ENCODE data around the gene GCNT1. TPM values are rescaled to one million over a fixed set of nuclear protein-coding genes. Genes with fewer than 3 reads are reported as not detected.

Gene GCNT1
- total RNA-seq, 3 donors from 2014 or later = 7.9 to 16.5 (median 10.1) TPM

DNA sequence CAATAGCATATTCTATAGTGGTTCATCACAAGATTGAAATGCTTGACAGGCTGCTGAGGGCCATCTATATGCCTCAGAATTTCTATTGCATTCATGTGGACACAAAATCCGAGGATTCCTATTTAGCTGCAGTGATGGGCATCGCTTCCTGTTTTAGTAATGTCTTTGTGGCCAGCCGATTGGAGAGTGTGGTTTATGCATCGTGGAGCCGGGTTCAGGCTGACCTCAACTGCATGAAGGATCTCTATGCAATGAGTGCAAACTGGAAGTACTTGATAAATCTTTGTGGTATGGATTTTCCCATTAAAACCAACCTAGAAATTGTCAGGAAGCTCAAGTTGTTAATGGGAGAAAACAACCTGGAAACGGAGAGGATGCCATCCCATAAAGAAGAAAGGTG, 43.8 kb downstream of the GCNT1 start:
- H3K27ac ChIP-seq = no peak overlapping the region
- no peaks in the 10 kb centered on the region for H3K36me3 ChIP-seq
- no peaks in the 10 kb centered on the region for H3K4me1 ChIP-seq
- DNase-seq (ENCODE audit: low spot score in 2 of 2) = no peak
- no peaks in the 10 kb centered on the region for H3K27me3 ChIP-seq
- no peak overlapping the region for H3K4me3 ChIP-seq
- intact Hi-C loops (cut with DNase I; ENCODE audit: low total_unique reads) = no loop called here
- TF ChIP-seq POLR2A (IDR thresholded peaks at IDR 0.05) (no peak), POLR2AphosphoS5 (IDR thresholded peaks at IDR 0.05) (no peak)
- TF ChIP-seq, protein P1, sequence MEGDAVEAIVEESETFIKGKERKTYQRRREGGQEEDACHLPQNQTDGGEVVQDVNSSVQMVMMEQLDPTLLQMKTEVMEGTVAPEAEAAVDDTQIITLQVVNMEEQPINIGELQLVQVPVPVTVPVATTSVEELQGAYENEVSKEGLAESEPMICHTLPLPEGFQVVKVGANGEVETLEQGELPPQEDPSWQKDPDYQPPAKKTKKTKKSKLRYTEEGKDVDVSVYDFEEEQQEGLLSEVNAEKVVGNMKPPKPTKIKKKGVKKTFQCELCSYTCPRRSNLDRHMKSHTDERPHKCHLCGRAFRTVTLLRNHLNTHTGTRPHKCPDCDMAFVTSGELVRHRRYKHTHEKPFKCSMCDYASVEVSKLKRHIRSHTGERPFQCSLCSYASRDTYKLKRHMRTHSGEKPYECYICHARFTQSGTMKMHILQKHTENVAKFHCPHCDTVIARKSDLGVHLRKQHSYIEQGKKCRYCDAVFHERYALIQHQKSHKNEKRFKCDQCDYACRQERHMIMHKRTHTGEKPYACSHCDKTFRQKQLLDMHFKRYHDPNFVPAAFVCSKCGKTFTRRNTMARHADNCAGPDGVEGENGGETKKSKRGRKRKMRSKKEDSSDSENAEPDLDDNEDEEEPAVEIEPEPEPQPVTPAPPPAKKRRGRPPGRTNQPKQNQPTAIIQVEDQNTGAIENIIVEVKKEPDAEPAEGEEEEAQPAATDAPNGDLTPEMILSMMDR (IDR thresholded peaks at IDR 0.05) = no peak
- no peaks in the 10 kb centered on the region for H3K9me3 ChIP-seq

DNA sequence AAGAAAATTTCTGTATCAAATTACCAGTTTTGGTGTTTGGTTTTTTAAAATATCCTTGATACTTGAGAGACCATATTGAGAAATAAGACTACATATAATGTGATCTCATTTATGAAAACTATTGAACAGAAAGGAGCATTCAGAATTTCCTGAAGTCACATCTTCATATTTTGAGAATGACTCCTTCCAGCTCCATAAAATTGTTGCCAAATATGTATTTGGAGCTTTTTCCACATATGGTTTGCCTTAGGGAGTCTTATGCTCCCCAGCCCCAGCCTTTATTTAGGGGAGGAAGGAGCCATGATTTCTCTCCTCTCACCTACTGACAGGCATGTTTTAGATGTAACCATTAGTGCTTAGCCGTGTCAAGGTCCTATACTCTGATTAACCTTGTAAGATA, 51.1 kb downstream of the GCNT1 start:
- Histone ChIP-seq H3K36me3 (no peaks in the 10 kb centered on the region), H3K4me3 (no peak overlapping the region), H3K9me3 (no peaks in the 10 kb centered on the region), H3K4me1 (no peaks in the 10 kb centered on the region), H3K27ac (no peak overlapping the region), H3K27me3 (no peaks in the 10 kb centered on the region)
- intact Hi-C loops (cut with DNase I; ENCODE audit: low total_unique reads) = no loop called here
- no peak for TF ChIP-seq POLR2A (IDR thresholded peaks at IDR 0.05)
- TF ChIP-seq, protein P1 (IDR thresholded peaks at IDR 0.05) = no peak
- no peak for TF ChIP-seq POLR2AphosphoS5 (IDR thresholded peaks at IDR 0.05)
- no peak for DNase-seq (ENCODE audit: low spot score in 2 of 2)

DNA sequence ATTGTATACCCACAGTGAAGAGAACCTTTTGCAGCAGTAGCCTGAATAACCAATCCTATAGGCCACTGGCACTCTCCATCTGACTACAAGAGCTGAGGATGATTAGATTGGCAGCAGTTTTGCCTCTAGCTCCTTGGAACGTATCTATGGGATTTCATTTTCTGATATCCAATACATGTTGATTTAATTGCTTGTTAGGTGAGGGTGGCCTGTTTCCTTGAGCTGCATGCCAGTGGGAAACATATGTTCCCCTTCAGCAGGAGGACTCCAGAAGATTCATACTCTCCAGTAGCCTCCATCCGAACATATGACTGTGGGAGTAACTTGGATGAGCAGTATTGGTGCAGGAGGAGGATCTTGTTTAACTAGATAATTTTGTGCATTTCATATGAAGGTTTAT, 51.5 kb downstream of the GCNT1 start:
- H3K4me1 ChIP-seq = no peaks in the 10 kb centered on the region
- H3K27ac ChIP-seq = no peak overlapping the region
- H3K27me3 ChIP-seq = no peaks in the 10 kb centered on the region
- H3K4me3 ChIP-seq = no peak overlapping the region
- no peak for DNase-seq (ENCODE audit: low spot score in 2 of 2)
- no peak for TF ChIP-seq POLR2AphosphoS5 (IDR thresholded peaks at IDR 0.05)
- TF ChIP-seq, protein P1 (IDR thresholded peaks at IDR 0.05) = no peak
- no peak for TF ChIP-seq POLR2A (IDR thresholded peaks at IDR 0.05)
- no peaks in the 10 kb centered on the region for H3K36me3 ChIP-seq
- H3K9me3 ChIP-seq = no peaks in the 10 kb centered on the region
- intact Hi-C loops (cut with DNase I; ENCODE audit: low total_unique reads) = no loop called here

DNA sequence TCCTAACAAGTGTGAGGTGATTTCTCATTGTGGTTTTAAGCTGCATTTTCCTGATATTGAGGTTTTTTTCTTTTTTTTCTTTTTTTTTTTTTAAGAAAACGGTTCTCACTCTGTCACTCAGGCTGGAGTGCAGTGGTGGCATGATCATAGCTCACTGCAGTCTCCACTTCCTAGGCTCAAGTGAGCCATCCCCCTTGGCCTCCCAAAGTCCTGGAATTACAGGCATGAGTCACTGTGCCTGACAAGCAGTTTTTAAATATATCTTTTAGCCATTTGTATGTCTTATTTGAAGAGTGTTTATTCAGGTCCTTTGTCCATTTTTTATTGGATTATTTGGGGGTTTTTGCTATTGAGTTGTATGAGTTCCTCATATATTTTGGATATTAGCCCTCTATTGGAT, 53.8 kb downstream of the GCNT1 start:
- TF ChIP-seq POLR2AphosphoS5 (IDR thresholded peaks at IDR 0.05) = no peak
- TF ChIP-seq, protein P1 (IDR thresholded peaks at IDR 0.05) = no peak
- no peak for TF ChIP-seq POLR2A (IDR thresholded peaks at IDR 0.05)
- intact Hi-C loops (cut with DNase I; ENCODE audit: low total_unique reads) = no loop called here

DNA sequence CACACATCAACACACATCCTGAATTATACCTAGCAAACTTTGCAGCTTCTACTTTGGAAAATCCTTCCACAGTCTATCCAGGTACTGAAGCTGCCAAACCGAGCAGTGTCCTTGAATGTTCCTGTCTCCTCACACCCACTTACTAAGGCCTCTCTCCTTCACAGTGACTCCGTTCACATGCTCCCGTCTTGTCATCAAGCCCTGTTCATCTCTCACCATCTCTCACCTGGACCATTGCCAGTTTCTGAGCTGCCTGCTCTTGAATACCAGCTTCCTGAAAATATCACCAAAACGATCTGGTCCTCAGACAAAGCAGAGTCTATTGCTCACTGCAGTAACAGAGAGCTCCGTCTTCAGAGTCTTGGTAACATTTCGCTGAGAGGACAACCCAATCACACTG, 57.4 kb downstream of the GCNT1 start:
- DNase-seq (ENCODE audit: low spot score in 2 of 2) = no peak
- Histone ChIP-seq H3K4me1 (no peaks in the 10 kb centered on the region), H3K9me3 (no peaks in the 10 kb centered on the region), H3K4me3 (no peak overlapping the region), H3K27ac (no peak overlapping the region), H3K36me3 (no peaks in the 10 kb centered on the region), H3K27me3 (no peaks in the 10 kb centered on the region)
- TF ChIP-seq POLR2A (IDR thresholded peaks at IDR 0.05) (no peak), POLR2AphosphoS5 (IDR thresholded peaks at IDR 0.05) (no peak)
- TF ChIP-seq, protein P1 (IDR thresholded peaks at IDR 0.05) = no peak
- intact Hi-C loops (cut with DNase I; ENCODE audit: low total_unique reads) = no loop called here

More for the DNA sequence above, 53.8 kb downstream of the GCNT1 start:
- no peak for DNase-seq (ENCODE audit: low spot score in 2 of 2)
- Histone ChIP-seq H3K36me3 (no peaks in the 10 kb centered on the region), H3K4me3 (no peak overlapping the region), H3K27ac (no peak overlapping the region), H3K4me1 (no peaks in the 10 kb centered on the region), H3K27me3 (no peaks in the 10 kb centered on the region), H3K9me3 (no peaks in the 10 kb centered on the region)
